ENCODE data around the gene NUDT12. TPM values are rescaled to one million over a fixed set of nuclear protein-coding genes. Genes with fewer than 3 reads are reported as not detected.
A peak's percentile ranks its signal among the peaks of the same experiment; 100 is the strongest.

Gene NUDT12
- total RNA-seq (10 to 100 TPM; 10.1 to 25.4 TPM), polyA plus RNA-seq (10 to 100 TPM in 1 of 2 donors, 1 to 10 TPM in 1; 5.7 to 12.4 TPM)
- long read RNA-seq, donor 1, partial matches to known transcripts, result 0 of 4 reads
- long read RNA-seq, donor 1, other reads (novel, unspliced or antisense), result 0 of 4 reads
- long read RNA-seq, donor 2, partial matches to known transcripts, result 0 of 3 reads
- long read RNA-seq, donor 2, other reads (novel, unspliced or antisense), result 0 of 3 reads
- long read RNA-seq, donor 3, result 0 reads
- long read RNA-seq, donor 4, partial matches to known transcripts, result 0 of 1 reads
- long read RNA-seq, donor 4, other reads (novel, unspliced or antisense), result 0 of 1 reads
- long read RNA-seq, donor 5, partial matches to known transcripts, result 0 of 2 reads
- long read RNA-seq, donor 5, other reads (novel, unspliced or antisense), result 0 of 2 reads

DNA sequence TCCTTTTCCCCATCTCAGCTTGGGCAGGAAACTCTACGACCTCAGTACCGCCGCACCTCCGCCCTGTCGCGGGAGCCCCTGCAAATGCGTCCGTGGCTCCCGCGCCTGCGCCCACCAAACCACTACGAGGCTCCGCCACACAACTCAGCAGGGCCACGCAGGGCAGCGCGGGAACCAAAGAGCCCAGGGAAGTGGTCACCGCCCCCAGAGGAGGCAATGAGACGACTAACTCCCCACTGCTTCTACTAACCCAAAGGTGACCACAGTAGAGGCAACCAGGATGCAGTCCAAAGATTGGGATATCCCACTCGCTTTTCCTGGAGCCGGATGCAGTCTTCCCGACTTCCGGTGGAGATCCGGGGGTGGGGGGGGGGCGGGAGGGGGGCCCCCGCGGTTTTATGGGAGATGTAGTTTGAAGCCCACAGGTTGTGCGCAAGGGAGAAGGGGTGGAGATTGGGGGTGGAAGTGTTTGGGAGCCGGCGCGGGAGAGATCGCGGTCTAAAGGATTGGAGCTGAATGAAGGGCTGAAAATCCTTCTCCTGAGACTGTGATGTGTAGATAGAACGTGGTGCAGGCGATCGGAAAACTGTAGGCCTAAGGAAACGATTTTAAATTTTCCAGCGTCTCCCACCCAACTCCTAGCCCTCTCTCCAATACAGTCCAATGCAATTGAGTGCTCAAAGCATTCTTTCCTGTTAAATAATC lies at the start of gene NUDT12:
TSS of gene NUDT12 (minus strand) at position 337 of the 705 bp plus-strand sequence. CDS start 2,541 bp downstream, outside the sequence.
- H3K9me3 ChIP-seq (ENCODE audit: control insufficient read depth in 4 of 4, insufficient read depth in 3 of 4, low read length in 3 of 4), result no peaks in the 10 kb centered on the region
- peaks cover 0 to 3% (median under 1%) of the 10 kb centered on the region in 4 donors for H3K36me3 ChIP-seq (ENCODE audit: control insufficient read depth in 4 of 4, insufficient read depth in 4 of 4, low read length in 4 of 4)
- TF ChIP-seq, protein P1, sequence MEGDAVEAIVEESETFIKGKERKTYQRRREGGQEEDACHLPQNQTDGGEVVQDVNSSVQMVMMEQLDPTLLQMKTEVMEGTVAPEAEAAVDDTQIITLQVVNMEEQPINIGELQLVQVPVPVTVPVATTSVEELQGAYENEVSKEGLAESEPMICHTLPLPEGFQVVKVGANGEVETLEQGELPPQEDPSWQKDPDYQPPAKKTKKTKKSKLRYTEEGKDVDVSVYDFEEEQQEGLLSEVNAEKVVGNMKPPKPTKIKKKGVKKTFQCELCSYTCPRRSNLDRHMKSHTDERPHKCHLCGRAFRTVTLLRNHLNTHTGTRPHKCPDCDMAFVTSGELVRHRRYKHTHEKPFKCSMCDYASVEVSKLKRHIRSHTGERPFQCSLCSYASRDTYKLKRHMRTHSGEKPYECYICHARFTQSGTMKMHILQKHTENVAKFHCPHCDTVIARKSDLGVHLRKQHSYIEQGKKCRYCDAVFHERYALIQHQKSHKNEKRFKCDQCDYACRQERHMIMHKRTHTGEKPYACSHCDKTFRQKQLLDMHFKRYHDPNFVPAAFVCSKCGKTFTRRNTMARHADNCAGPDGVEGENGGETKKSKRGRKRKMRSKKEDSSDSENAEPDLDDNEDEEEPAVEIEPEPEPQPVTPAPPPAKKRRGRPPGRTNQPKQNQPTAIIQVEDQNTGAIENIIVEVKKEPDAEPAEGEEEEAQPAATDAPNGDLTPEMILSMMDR (IDR thresholded peaks at IDR 0.05; ENCODE audit: control extremely low read depth, extremely low read depth), result no peak
- ATAC-seq (ENCODE audit: insufficient read depth, low FRiP score), result peak; percentile 86
- DNase-seq, result peak; percentile 87 to 92 (median 90)
- WGBS, 2 donors, result 4% methylated on average over 37 of the region's 37 CpGs
- H3K27ac ChIP-seq (ENCODE audit: low read depth in 1 of 2, low read length in 1 of 2), result peak within 1 kb of the TSS; percentile 97
- H3K27me3 ChIP-seq (ENCODE audit: control insufficient read depth in 3 of 3, insufficient read depth in 3 of 3, low read length in 2 of 3), result no peaks in the 10 kb centered on the region
- peak within 1 kb of the TSS; percentile 74 for H3K4me3 ChIP-seq
- peaks cover 0 to 7% (median 1%) of the 10 kb centered on the region in 5 donors for H3K4me1 ChIP-seq (ENCODE audit: control insufficient read depth in 5 of 5, insufficient read depth in 5 of 5, low read length in 5 of 5)
- H3K9ac ChIP-seq (ENCODE audit: insufficient read depth in 1 of 2, low read length in 2 of 2), result peak within 1 kb of the TSS; percentile 91 to 96

DNA sequence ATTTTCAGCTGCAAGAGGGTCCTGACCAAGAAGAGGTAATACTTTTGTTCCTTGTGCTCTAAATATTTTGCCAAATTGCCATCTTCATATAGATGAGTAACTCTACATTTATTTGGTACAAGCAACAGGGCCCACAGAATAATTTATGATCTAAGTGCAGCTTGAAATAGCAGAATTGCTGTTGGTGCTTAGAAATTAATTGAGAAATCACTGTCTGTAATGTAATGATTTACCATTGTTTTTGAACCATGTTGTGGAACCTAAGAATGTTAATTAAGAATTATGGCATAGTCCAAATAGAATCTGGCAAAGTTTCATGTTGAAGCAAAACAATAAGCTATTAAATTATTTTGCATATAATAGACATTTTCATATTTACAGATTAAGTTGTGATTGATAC lies 44.8 kb upstream of the NUDT12 start:
- no peak overlapping the region for H3K4me3 ChIP-seq
- H3K9me3 ChIP-seq (ENCODE audit: control insufficient read depth in 4 of 4, insufficient read depth in 3 of 4, low read length in 3 of 4), result no peaks in the 10 kb centered on the region
- DNase-seq, result no peak
- H3K27me3 ChIP-seq (ENCODE audit: control insufficient read depth in 3 of 3, insufficient read depth in 3 of 3, low read length in 2 of 3), result no peaks in the 10 kb centered on the region
- TF ChIP-seq, protein P1 (IDR thresholded peaks at IDR 0.05; ENCODE audit: control extremely low read depth, extremely low read depth), result no peak
- ATAC-seq (ENCODE audit: insufficient read depth, low FRiP score), result no peak
- no peak overlapping the region for H3K9ac ChIP-seq (ENCODE audit: insufficient read depth in 1 of 2, low read length in 2 of 2)
- no peaks in the 10 kb centered on the region for H3K4me1 ChIP-seq (ENCODE audit: control insufficient read depth in 5 of 5, insufficient read depth in 5 of 5, low read length in 5 of 5)
- no peak overlapping the region for H3K27ac ChIP-seq (ENCODE audit: low read depth in 1 of 2, low read length in 1 of 2)
- no peaks in the 10 kb centered on the region for H3K36me3 ChIP-seq (ENCODE audit: control insufficient read depth in 4 of 4, insufficient read depth in 4 of 4, low read length in 4 of 4)

DNA sequence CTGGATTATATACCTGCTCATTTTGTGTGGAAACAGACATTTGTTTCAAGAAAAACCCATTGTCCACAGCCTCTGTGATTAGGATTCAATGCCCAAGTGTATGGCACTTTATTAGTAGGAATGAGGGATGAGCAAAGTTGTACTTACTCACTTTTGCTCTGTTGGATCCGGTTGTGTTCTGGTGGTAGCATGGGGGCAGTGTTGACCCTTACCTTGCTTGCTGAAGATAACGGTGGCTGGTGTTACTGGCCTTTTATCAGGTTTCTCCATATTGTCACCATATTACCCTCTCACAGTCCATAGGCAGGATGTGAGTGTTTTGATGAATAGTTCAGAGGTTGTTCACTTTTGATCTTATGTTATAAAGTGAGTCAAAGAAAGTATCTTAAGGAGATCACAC lies 42.7 kb upstream of the NUDT12 start:
- ATAC-seq (ENCODE audit: insufficient read depth, low FRiP score) (no peak), DNase-seq (no peak)
- TF ChIP-seq, protein P1 (IDR thresholded peaks at IDR 0.05; ENCODE audit: control extremely low read depth, extremely low read depth), result no peak
- H3K36me3 ChIP-seq (ENCODE audit: control insufficient read depth in 4 of 4, insufficient read depth in 4 of 4, low read length in 4 of 4), result no peaks in the 10 kb centered on the region
- no peaks in the 10 kb centered on the region for H3K9me3 ChIP-seq (ENCODE audit: control insufficient read depth in 4 of 4, insufficient read depth in 3 of 4, low read length in 3 of 4)
- WGBS, 2 donors, result 80 to 84% methylated on average over 2 of the region's 2 CpGs
- no peaks in the 10 kb centered on the region for H3K4me1 ChIP-seq (ENCODE audit: control insufficient read depth in 5 of 5, insufficient read depth in 5 of 5, low read length in 5 of 5)
- H3K4me3 ChIP-seq, result no peak overlapping the region
- H3K9ac ChIP-seq (ENCODE audit: insufficient read depth in 1 of 2, low read length in 2 of 2), result no peak overlapping the region
- no peak overlapping the region for H3K27ac ChIP-seq (ENCODE audit: low read depth in 1 of 2, low read length in 1 of 2)
- H3K27me3 ChIP-seq (ENCODE audit: control insufficient read depth in 3 of 3, insufficient read depth in 3 of 3, low read length in 2 of 3), result no peaks in the 10 kb centered on the region
